Mammary epithelial cell (primary cell): ENCODE results near the gene GLP2R.

Experiments
- CTCF ChIP-seq, 2 donors: IDR thresholded peaks in 1 of 2; conservative IDR thresholded peaks in 1 of 2; 2 replicates each; pipeline ENCODE4 v1.5.1; 2011 to 2012; ENCODE audit warnings: inconsistent platforms in 2 of 2, low read length in 2 of 2, mild to moderate bottlenecking in 2 of 2, control low read depth in 1 of 2, low read depth in 1 of 2; ENCODE audit not compliant: insufficient read depth in 1 of 2; ENCODE audit errors: extremely low read depth in 1 of 2
- EZH2 ChIP-seq: IDR thresholded peaks from 2 replicates; pipeline ENCODE4 v1.6.1; 2012; ENCODE audit warnings: low read length, inconsistent platforms, borderline replicate concordance

GRCh38 chr17:9824797-9825338 is 856 bp upstream of the GLP2R start:
- TF ChIP-seq EZH2 (no peak), CTCF (conservative IDR thresholded peaks at IDR 0.05 in 1 of 2, IDR thresholded peaks at IDR 0.05 in 1 of 2; ENCODE audit: extremely low read depth in 1 of 2, insufficient read depth in 1 of 2, low read depth in 1 of 2, low read length in 2 of 2) (no peak)
